Measurements from ENCODE around the gene ZBTB1. TPM values are rescaled to one million over a fixed set of nuclear protein-coding genes. Genes with fewer than 3 reads are reported as not detected.
A peak's percentile ranks its signal among the peaks of the same experiment; 100 is the strongest.

Gene ZBTB1
- total RNA-seq, 2 donors from 2014 or later, result 37.9 to 43.3 TPM

DNA sequence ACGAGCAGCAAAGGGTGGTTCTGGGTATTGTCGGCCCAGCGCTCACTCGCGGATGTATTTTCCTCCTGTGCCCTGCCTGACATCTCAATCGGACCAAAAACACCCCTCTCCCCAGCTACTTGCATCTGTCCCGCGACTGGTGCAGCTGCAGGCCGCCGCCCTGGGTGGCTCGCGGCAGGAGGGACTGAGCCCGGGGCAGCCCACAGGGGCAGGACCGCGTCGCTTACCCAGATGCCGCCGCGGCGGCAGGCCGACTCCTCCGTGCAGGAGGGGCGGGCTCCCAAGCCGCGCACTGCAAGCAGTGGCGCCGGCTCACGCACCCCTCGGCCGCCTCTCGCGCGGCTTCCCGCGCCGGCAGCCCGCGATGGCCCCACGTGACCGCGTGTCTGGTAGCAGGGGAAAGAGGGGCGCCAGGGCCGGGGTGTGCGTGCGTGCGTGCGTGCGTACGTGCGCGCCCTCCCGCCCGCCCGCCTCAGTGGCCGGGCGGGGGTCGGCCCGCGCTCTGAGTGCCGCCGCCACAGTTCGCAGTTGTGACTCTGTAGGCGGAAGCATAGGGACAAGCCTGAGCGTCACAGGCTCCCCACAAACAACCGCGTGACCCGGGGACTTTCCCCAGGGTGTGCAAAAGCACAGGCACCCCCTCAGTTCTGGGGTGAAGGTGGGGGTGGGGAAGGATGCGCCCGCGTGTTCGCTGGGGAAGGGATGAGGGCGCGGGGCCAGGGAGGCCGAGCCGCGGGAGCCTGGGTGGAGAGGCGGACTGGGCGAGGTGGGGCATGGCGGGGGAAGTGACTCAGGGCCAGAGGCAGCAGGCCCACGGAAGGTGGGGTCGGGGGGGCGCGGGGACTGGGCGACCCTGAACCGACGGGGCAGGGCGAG, 898 bp upstream of the ZBTB1 start, which contains the start of gene ZBTB25:
ZBTB25 (minus strand) TSS at position 405 of the 876 bp plus-strand sequence. CDS start 13,305 bp downstream, outside the sequence.
- Histone ChIP-seq H3K36me3 (no peaks in the 10 kb centered on the region), H3K9me3 (no peaks in the 10 kb centered on the region), H3K4me1 (ENCODE audit: control insufficient read depth in 1 of 2, low read depth in 2 of 2) (peaks cover 47 to 61% of the 10 kb centered on the region in 2 donors), H3K27me3 (replicated peaks; ENCODE audit: insufficient read depth) (no peaks in the 10 kb centered on the region), H3K4me3 (peak within 1 kb of the TSS; percentile 98), H3K27ac (peak within 1 kb of the TSS; percentile 100)
- DNase-seq (ENCODE audit: low spot score), result peak; percentile 73
- TF ChIP-seq, protein P1, sequence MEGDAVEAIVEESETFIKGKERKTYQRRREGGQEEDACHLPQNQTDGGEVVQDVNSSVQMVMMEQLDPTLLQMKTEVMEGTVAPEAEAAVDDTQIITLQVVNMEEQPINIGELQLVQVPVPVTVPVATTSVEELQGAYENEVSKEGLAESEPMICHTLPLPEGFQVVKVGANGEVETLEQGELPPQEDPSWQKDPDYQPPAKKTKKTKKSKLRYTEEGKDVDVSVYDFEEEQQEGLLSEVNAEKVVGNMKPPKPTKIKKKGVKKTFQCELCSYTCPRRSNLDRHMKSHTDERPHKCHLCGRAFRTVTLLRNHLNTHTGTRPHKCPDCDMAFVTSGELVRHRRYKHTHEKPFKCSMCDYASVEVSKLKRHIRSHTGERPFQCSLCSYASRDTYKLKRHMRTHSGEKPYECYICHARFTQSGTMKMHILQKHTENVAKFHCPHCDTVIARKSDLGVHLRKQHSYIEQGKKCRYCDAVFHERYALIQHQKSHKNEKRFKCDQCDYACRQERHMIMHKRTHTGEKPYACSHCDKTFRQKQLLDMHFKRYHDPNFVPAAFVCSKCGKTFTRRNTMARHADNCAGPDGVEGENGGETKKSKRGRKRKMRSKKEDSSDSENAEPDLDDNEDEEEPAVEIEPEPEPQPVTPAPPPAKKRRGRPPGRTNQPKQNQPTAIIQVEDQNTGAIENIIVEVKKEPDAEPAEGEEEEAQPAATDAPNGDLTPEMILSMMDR (IDR thresholded peaks at IDR 0.05), result no peak
- peak; percentile 63 for ATAC-seq (ENCODE audit: insufficient number of reproducible peaks, low FRiP score, low read depth)

DNA sequence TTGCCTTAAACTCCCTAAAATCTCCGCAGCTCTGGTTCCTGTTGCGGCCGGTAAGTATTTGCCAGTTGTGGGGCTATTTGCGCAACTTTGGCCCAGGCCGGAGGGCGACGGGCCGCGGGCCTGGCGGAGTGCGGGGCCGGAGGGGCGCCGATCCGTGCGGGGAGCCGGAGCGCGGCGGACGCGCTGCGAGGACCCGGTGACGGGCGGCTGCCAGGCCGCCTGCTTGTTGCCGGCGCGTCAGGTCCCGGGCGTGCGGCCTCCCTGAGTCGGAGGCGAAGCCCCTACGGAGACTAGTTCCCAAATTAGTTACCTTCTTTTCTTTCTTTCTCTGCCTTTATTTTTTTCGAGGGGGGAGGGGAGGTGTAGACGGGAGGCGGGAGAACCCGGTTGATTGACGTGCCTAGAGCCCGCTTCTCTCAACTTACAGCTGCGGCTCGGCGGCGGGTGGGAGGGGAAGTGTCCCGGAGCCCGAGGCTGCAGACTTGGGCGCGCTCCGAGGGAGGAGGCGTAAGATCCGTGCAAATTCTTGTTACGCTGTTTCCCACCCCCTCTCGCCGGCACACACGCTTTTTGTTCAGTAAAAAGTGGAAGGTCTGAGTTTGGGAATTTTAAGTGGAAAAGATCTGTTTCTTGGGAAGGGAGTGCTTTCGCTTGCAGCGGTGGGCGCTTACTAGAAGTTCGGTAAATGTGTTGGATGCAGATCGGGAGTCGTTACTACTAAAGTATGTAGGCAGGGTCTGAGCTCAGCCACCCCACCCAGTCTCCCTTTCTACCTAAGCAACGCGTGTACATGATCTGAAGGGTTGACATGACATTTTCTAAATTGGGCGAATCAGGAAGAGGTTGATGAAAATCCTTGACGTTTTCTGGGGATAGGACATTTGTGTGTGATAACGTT, 576 bp downstream of the ZBTB1 start:
- H3K9me3 ChIP-seq, result no peaks in the 10 kb centered on the region
- H3K4me1 ChIP-seq (ENCODE audit: control insufficient read depth in 1 of 2, low read depth in 2 of 2), result peaks cover 56 to 57% of the 10 kb centered on the region in 2 donors

DNA sequence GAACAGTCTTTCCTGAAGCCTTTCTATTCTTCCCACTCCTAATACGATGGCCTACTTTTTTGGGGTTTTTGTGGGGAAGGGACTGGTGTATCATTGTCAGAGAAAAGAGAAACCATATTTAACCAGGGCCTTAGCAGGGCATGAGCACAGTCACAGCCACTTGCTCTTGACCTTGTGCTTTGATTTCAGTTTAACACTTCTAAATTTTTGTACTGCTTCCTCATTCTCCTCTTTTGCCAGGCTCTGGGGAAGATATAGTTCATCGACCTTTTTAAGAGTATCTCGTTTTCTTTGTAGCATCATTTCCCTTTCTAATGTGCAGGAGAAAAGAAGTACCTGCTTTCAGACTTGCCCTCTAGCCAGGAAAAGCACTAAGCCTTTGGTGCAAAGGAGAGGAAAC, 2.2 kb downstream of the ZBTB1 start:
- H3K27me3 ChIP-seq (replicated peaks; ENCODE audit: insufficient read depth), result no peaks in the 10 kb centered on the region
- no peak for ATAC-seq (ENCODE audit: insufficient number of reproducible peaks, low FRiP score, low read depth)
- peak overlapping the region; percentile 98 for H3K4me3 ChIP-seq
- TF ChIP-seq, protein P1 (IDR thresholded peaks at IDR 0.05), result no peak
- H3K4me1 ChIP-seq (ENCODE audit: control insufficient read depth in 1 of 2, low read depth in 2 of 2), result peaks cover 48 to 58% of the 10 kb centered on the region in 2 donors
- H3K27ac ChIP-seq, result peak overlapping the region in 1 of 2 donors; percentile 100
- H3K36me3 ChIP-seq, result no peaks in the 10 kb centered on the region
- H3K9me3 ChIP-seq, result no peaks in the 10 kb centered on the region
- no peak for DNase-seq (ENCODE audit: low spot score)

More for the DNA sequence above, 576 bp downstream of the ZBTB1 start:
- TF ChIP-seq, protein P1 (IDR thresholded peaks at IDR 0.05), result no peak
- DNase-seq (ENCODE audit: low spot score) (peak; percentile 69), ATAC-seq (ENCODE audit: insufficient number of reproducible peaks, low FRiP score, low read depth) (peak; percentile 37)
- H3K27me3 ChIP-seq (replicated peaks; ENCODE audit: insufficient read depth), result no peaks in the 10 kb centered on the region
- peak overlapping the region; percentile 100 for H3K27ac ChIP-seq
- peak overlapping the region; percentile 98 for H3K4me3 ChIP-seq
- no peaks in the 10 kb centered on the region for H3K36me3 ChIP-seq

DNA sequence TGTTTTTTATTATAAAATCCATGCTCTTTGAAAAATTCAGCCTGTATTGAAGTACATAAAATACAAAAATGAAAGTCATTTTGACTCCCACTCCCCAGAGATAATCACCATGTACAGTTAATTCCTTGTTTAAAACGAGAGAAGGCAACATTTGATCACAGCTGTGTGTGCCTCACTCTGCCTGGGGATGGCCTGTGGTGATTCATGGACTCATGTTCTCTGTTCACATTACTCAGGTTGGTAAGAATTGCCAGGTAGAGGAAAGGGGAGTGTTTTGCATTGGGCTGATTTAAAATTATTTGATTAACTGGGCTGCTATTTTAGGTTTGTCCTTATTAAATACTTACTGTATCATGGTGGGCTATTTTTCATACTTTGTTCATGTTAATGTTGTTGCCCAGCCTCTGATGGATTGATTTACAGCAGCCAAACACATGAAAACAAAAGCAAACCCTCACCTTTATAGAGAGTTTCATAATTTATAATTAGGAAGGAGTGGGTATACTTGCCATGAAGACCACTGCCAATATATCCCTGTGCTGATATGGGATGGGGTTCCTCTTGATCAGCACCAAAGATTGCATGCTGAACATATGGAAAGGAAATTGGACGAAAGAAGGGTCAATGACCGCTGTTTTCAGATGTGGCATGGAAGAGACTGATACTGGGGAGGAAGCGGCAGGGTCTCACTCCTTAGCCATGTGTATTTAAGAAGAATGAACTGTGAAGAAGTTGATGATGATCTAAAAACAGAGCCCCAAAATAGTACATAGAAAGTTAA, 3.0 kb downstream of the ZBTB1 start:
- Histone ChIP-seq H3K27ac (no peak overlapping the region), H3K4me3 (peak overlapping the region; percentile 12), H3K27me3 (replicated peaks; ENCODE audit: insufficient read depth) (no peaks in the 10 kb centered on the region), H3K4me1 (ENCODE audit: control insufficient read depth in 1 of 2, low read depth in 2 of 2) (peaks cover 43 to 58% of the 10 kb centered on the region in 2 donors), H3K9me3 (no peaks in the 10 kb centered on the region), H3K36me3 (no peaks in the 10 kb centered on the region)
- no peak for DNase-seq (ENCODE audit: low spot score)
- ATAC-seq (ENCODE audit: insufficient number of reproducible peaks, low FRiP score, low read depth), result no peak
- TF ChIP-seq, protein P1 (IDR thresholded peaks at IDR 0.05), result no peak
